GM20000 (cell line): ENCODE measurements around the gene DTX2.
"Not testable (repeated sequence)": the region's sequence is repeated elsewhere in the genome, so short reads cannot be mapped to it uniquely, and the experiment has no call there.

Experiments used
- DNase-seq: peaks from one replicate; pipeline ENCODE4 v3.0.0; 2012; ENCODE audit warnings: low spot score

Gene DTX2

DNA sequence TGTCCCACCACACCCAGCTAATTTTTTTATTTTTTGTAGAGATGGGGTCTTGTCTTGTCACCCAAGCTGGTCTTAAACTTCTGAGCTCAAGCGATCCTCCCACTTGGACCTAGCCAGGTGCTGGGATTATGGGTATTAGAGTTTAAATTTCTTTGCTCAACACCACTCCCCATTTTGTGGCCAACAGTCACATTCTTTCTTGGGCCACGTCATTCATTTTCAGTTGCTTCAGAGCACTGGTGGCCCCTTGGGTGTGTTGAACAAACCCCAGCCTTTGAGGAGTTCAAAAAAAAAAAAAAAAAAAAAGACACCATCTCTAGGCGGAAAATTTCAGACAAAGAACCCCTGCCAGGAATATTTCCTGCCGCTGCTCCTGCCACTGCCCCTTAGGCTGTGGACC lies 4.5 kb upstream of the DTX2 start:
- DNase-seq: not testable (repeated sequence)

DNA sequence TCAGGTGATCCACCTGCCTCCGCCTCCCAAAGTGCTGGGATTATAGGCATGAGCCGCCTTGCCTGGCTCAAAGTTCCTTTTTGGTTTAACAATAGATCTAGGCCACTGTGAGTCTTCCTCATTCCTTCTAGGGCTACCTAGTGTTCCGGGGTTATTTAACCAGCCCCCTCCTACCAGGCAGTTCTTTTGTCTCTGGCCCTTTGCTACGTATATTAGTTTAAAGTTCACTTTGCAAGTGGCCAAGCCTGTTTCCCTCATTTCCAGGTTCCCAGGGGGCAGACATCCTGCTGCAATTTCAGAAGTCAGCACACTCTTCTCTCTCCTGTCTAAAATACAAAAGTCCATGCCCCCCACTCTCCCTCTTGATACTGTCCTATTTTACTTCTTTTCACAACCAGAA lies 3.0 kb upstream of the DTX2 start:
- DNase-seq: not testable (repeated sequence)

DNA sequence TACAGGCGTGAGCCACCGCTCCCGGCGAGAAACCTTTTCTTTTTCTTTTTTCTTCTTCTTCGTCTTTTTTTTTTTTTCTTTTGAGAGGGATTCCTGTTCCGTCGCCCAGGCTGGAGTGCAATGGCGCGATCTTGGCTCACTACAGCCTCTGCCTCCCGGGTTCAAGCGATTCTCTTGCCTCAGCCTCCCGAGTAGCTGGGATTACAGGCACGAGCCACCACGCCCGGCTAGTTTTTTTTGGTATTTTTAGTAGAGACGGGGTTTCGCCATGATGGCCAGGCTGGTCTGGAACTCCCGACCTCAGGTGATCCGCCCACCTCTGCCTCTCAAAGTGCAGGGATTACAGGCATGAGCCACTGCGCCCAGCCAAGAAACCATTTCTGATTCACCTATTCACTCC lies 742 bp upstream of the DTX2 start:
- not testable (repeated sequence) for DNase-seq

DNA sequence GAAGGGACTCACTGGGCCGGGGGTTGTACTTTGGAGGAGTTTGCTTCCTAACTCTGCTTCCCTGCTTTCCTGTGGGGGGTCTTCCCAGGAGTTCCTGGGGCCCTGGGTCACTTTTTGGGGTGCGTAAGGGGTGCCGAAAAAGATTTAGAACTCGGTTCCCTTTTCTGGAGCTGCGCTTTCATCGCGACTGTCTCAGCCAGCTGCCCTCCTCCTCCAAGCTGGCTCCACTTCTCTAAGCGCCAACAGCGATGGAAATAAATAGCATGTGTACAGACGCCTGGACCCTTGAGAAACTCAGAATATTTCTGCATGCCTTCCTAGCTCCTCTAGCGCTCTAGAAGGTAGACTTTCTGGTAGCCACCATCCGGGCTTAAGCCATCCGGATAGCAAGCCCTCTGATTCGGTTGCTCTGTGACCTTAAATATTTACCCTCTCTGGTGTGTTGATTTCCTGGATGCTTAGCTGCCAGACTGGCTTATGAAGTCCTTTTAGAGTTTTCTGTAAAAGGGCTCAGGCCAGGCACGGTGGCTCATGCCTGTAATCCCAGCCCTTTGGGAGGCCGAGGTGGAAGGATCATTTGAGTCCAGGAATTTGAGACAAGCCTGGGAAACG lies 868 bp downstream of the DTX2 start:
- not testable (repeated sequence) for DNase-seq

DNA sequence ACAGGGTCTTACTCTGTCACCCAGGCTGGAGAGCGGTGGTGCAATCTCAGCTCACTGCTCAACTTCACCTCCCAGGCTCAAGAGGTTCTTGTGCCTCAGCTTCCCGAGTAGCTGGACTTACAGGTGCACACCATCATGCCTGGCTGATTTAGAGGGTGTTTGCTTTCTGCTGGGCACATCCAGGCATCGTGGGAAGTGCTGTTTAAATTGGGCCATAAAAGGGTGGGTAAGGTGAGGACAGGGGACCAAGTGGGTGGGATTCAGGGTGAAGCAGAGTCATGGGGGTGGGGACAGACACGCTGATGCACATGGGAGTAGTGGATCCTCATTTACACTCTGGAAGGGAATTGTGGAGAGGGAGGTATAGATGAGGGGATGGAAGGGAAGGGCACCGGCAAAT lies 3.5 kb downstream of the DTX2 start:
- DNase-seq: not testable (repeated sequence)

DNA sequence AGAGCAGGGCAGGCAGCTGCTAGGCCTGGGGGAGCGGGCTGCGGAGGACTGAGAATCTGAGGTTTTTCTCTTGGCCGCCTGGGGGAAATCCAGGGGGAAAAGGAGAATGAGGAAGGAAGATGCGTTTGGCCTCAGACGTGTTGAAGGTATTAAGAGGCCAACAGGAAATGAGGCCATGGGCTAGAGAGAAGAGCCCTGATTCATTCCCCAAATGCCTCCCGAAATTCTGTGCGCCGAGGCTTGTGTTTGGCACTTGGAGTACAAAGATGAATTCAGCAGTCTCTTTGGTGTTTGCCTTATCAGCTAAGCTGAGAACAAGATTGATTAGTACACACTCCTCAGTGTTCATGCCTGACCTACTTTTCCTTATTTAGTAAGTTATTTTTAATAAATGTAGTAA lies 4.4 kb downstream of the DTX2 start:
- not testable (repeated sequence) for DNase-seq

DNA sequence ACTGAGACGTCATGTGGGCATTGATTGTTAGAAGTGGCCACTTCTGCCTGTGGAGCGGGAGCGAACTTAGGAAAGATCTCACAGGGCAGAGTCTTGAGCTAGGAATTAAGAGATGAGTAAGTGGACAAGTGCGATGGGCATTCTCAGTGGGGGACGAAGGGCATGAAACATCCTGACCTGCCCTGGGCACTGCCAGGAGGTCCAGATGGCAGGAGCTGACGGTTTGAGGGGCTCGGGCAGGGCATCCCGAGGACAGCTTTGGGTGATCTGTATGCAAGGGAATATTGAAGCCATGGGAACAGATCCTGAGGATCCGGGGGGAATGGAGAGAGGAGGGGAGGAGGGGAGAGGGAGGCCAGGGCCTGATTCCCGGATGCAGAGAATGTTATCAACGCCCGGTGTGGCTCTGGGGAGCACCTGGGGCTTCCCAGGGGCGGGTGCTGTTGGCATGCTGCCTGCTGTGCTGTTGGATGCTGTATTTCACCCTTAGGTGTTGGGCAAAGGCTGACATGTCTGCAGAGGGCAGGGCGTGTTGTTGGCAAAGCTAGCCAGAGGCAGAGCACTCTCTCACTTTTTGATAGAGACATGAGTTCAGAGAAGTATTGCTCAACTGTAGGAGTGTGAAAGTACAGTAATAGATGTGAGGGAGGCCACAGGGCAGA lies 6.4 kb downstream of the DTX2 start:
- not testable (repeated sequence) for DNase-seq

DNA sequence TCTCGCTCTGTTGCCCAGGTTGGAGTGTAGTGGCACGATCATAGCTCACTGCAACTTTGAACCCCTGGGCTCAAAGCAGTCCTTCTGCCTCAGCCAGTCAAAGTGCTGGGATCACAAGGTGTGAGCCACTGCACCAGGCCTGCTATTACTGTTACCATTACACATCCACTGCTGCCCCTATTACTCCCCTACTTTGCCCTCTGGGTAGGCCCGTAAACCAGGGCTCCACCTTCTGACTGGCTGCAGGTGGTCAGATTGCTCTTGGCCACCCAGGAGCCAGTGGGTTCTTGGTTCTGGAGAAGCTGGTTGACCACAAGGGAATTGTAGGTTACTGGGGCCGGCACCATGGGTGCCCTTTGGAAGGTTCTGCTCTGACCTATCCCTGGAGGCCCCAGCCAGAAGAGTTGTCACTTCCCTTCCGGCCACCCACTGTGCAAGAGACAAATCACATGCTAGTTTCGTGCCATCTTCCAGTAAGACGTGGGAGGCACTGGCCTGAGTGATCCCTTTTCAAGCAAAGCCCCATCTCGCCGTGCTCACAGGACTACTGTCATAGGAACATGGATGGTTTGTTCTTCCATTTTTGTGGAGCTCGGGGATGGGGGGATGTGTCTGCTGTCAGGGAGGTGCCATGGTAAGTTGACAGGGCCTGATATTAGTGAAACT lies 10.2 kb downstream of the DTX2 start:
- not testable (repeated sequence) for DNase-seq

DNA sequence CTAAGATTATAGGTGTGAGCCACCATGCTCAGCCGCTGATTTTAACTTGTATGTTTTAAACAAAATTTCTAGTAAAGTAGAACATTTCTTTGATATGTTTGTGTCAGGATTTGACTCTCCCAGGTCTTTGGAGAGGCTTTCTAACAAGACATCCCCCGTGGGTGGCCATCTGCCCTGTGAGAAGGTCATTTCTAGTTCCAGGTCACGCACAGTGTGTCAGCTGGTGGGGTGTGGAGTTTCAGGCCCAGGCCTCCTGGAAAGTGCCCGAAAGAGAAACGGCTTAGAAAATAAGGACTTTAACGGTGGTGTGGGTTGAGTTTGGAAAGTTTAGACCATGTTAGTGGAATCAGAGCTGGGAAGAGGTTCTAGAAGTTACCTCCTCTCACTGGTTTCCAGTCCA lies 11.6 kb downstream of the DTX2 start:
- not testable (repeated sequence) for DNase-seq

DNA sequence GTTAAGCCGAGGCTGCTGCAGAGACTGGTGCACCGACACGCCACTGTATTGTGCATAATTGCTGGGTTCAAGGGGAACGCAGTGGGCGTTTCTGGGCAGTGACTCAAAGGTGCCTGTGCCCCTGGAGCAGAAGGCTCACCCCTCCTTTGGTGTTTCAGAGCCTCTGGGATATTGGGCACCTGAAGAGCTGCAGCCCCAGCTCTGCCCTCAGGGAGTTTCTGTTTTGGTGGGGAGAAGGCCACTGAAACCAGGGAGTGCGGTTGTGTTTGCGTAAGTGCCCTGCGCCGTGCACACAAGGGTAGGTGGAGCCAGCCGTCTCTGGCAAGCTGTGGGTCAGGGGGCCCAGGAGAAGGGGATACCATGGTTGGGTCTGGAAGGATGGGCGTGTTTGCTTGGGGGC lies 14.8 kb downstream of the DTX2 start:
- DNase-seq: not testable (repeated sequence)

DNA sequence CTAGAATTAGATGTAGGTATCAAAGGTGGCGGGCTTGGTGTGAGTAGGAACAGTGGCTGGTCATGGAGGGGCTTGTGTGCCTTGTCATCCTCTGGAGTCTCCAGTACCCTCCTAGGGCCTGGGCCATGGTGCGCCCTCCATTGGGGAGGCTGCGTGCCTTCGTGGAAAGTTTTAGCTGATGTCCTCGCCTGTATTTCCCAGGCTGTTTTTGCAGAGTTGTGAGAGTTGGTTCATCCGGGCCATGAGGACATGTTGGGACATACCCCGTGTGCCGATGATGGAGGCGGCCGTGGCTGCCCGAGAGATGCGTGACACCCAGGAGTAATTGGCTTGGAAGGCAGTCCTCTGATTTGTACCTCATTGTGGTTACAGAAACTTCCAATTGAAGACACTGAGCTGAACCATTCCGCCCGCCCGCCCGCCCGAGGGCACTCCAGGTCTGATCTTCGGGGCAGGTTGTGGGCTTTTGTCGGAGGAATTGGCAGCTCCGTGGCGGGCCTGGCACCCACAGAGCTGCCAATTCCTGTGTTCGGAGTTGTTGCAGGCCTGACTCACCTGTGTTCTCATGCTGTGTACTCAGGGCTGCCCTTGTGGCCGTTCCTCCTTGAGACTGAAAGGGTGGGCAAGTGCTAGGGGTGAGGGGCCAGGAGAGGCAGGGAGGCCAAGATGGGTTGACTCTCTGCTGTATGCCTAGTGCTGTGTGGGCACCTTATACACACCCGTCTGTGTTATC lies 15.4 kb downstream of the DTX2 start:
- not testable (repeated sequence) for DNase-seq

DNA sequence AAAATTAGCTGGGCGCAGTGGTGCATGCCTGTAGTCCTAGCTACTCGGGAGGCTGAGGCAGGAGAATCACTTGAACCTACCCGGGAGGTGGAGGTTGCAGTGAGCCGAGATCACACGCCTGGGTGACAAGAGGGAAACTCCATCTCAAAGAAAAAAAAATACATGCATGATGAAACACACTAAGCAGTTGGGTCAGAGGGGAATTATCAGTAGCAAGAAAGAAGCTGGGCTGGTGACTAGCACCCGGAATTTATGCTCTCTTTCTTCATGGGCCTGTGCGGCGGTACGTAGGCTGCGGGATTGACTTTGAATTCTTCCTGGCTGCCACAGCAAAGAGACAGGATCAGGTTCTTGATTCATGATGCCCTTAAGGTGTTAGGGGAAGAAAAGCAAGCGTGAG lies 18.1 kb downstream of the DTX2 start:
- not testable (repeated sequence) for DNase-seq

DNA sequence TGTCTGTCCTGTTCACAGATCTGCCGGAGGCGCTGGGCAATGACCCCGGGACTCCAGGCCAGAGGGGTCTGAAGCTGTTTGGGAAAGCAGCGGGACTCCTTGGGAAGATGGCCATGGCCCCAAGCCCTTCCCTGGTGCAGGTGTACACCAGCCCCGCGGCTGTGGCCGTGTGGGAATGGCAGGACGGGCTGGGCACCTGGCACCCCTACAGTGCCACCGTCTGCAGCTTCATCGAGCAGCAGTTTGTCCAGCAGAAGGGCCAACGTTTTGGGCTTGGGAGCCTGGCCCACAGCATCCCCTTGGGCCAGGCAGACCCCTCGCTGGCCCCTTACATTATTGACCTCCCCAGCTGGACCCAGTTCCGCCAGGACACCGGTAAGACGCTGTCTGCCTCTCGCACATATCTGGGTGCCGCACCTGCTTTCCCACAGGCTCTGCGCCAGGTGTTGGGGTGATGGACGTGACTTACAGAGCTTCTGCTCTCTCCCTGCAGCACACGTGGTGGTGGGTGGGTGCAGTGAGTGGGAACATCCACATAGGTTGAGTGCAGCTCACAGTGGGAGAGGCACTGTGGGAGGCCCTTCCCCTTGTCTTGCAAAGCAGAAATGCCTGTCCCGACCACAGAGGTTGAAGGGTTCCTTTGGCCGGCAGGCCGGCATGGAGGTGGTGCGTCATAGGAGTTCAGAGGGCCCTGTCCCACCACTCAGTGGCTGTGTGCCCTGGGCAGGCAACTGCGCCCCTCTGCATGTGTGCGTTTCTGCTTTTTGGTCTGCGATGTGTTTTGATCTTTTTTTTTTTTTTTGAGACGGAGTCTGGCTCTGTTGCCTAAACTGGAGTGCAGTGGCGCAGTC lies 19.1 kb downstream of the DTX2 start:
- DNase-seq: not testable (repeated sequence)

DNA sequence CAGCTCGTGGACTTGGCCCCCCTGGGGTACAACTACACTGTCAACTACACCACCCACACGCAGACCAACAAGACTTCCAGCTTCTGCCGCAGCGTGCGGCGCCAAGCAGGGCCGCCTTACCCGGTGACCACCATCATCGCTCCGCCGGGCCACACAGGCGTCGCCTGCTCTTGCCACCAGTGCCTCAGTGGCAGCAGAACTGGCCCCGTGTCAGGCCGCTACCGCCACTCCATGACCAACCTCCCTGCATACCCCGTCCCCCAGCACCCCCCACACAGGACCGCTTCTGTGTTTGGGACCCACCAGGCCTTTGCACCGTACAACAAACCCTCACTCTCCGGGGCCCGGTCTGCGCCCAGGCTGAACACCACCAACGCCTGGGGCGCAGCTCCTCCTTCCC lies 21.2 kb downstream of the DTX2 start:
- DNase-seq: not testable (repeated sequence)

DNA sequence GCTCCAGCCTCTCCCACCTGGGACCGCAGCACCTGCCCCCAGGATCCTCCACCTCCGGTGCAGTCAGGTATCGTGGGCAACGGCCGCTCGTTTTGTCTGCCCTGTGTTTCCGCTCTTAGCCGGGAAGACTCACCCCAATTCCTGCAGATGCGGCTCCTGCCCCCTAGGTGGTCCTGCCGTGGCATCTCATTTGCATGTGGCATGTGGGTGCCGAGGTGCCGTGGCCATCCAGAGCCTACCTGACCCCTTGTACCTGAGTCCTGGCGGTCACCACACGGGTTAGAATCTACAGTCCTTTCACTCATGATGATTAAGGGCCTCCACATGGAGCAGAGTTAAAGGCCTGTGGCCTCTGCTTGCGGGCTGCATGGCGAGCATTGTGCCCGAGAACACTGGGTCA lies 21.6 kb downstream of the DTX2 start:
- DNase-seq: not testable (repeated sequence)

DNA sequence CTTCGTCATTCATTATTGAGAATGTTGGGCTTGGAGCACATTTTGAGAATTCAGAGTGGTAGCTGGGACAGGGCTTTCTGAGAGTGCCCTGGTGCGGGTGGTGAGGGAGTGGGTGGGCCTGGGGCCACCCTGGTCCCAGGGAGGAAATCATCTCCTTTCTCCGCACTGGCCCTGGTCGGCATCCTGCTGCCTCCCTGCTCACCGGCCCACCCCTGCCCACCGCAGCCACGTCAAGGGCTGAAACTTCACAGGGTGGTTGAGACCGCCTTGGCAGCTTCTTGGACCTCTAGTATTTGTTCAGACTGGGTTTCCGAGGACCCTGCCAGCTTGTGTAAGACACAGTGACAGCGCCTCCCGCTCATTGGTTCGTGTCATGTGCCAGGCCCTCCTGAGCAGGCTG lies 22.9 kb downstream of the DTX2 start:
- DNase-seq: not testable (repeated sequence)

DNA sequence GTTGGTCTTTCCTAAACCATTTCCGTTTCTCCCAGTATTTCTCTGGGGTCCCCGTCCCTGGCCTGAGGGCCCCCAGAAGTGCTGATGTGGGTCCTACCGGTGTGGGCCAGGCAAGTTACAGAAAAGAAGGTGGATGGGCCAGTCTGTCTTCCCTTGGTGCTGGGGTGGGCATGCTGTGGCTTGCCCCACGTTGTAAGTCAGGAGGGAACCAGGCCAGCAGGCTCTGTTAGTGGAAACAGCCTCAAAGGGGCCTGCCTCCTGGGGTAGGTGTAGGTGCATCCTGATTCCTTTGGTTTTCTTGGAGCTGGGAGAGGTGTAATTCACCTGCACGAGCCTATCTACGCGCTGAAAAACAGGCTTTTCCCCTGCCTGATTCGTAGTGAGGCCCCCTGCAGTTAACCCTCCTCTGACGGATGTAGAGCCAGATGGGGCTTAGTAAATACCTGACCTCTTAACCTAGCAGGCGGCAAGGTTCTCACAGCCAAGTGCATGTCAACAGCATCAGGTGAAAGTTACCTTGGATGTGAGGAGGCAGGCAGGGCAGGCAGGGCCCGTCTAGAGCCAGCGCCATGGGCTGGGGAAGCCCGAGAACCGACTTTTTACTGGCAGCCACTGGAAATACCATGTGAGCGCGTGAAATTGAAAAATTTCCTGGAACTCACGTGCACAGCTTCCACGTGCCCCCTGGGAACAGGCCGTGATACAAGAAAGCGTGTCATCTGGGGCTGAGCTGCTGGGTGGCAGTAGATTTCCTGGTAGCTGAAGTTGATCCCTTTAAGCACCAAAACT lies 24.5 kb downstream of the DTX2 start:
- not testable (repeated sequence) for DNase-seq

DNA sequence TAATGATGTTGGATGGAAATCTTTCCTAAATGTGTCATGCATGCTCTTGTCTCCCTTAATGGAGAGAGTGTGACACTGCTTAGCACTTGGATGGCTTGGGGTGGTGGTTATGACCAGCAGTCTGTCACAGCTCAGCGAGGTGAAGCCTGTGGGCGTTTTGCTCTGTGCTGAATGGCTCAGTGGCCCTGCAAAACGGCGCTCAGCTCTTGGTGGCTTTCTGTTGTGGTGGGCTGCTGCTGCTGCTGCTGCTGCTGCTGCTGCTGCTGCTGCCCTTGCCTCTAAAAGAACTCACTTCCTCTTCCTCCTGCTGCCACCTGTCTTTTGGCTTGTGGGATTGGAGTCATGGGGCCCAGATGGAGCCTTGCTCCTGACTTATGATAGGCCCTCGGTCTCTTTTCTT lies 25.1 kb downstream of the DTX2 start:
- not testable (repeated sequence) for DNase-seq

DNA sequence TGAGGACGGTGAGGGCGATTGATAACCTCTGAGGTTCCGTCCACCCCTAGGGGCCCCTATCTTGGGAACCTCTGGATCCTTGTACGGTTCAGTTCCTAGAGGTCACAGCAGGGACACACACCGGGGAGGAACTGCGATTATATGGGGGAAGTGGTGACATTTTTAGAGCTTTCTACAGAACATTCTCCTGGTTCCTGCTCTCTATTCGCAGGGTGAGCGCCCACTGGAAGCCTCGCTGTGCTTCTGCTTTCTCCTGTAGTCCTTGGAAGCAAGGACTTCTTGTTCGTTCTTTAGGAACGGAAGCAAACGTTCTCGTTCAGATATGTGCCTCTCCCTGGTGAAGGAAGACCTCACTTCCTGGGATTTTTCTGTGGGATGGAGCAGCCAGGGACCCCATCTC lies 26.5 kb downstream of the DTX2 start:
- DNase-seq: not testable (repeated sequence)

DNA sequence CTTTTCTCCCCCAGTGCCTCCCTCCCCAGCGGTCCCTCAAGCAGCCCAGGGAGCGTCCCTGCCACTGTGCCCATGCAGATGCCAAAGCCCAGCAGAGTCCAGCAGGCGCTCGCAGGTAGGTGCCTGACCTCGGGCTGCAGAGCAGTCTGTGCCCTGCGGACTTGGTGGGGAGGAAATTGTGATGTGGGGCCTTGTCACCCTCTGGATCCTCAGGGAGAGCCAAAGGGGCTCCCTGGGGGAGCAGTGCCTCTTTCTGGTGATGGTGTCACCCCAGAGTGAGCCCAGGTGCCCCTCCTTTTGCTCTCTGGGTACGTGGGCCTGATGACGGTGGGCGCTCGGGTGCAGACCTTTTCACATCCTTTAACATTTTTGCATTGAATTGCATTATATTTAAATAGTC lies 30.6 kb downstream of the DTX2 start:
- not testable (repeated sequence) for DNase-seq

DNA sequence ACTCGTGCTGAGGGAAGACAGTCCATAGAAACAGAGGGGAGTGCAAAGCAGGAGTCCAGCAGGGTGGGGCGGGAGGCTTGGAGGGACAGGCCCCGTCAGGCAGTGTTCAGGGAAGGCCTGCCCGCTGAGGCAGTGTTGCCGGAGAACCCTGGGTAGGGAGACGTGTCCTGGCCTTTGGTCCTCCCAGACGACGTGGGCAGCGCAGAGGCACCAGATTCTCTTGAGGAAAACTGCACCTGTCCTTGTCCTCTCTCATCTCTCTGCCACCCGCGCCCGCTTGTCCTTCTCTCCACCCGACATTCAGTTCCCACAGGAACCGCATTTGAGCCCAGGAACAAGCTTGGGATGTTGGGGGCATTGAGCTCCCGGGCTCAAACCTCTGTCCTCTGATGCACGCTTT lies 34.2 kb downstream of the DTX2 start:
- not testable (repeated sequence) for DNase-seq
